Panc1 (cell line): ENCODE results near the gene WNT3A. TPM values are rescaled to one million over a fixed set of nuclear protein-coding genes. Genes with fewer than 3 reads are reported as not detected.
"Not testable (repeated sequence)": the region's sequence is repeated elsewhere in the genome, so short reads cannot be mapped to it uniquely, and the experiment has no call there.

Experiments
- ATAC-seq: fragments of 200-7000 bp; cut with Tn5 transposase; 2 replicates; pipeline ENCODE4 v1.9.1; 2020; ENCODE audit warnings: mild to moderate bottlenecking, moderate library complexity
- BruUV-seq: library from RNA; stranded (reverse); fragments of 400-500 nt; replicated peaks from 2 replicates; lab custom pipeline; 2021; lab: Mats Ljungman, UMichigan
- CTCF ChIA-PET: fragments of 300-600 bp; sonication (Branson Sonifier 250); formaldehyde crosslinking; loops from one replicate; lab custom pipeline; 2022; ENCODE audit warnings: antibody characterized with exemption; lab: Charles Lee
- POLR2A ChIA-PET: fragments of 300-600 bp; sonication (Branson Sonifier 250); formaldehyde crosslinking; loops from one replicate; lab custom pipeline; 2022; ENCODE audit warnings: antibody characterized with exemption; lab: Charles Lee
- DNase-seq: peaks from one replicate; pipeline ENCODE4 v3.0.0-alpha.2; 2010; ENCODE audit warnings: low read depth, low spot score
- H3K27ac ChIP-seq: 2 replicates; pipeline ENCODE4 v1.5.1; 2011; ENCODE audit warnings: mild to moderate bottlenecking, low read length, inconsistent platforms
- H3K27me3 ChIP-seq: fragments of 200-500 bp; sonication (Bioruptor generic); 2 replicates; pipeline ENCODE4 v1.6.0; 2014; ENCODE audit warnings: low read length, inconsistent platforms; ENCODE audit not compliant: control insufficient read depth, insufficient read depth
- H3K36me3 ChIP-seq: fragments of 200-500 bp; sonication (Bioruptor generic); 2 replicates; pipeline ENCODE4 v1.5.1; 2014; ENCODE audit warnings: inconsistent platforms, mild to moderate bottlenecking, low read length, moderate library complexity; ENCODE audit not compliant: control insufficient read depth, insufficient read depth
- H3K4me1 ChIP-seq: 2 replicates; pipeline ENCODE4 v1.5.1; 2011; ENCODE audit warnings: inconsistent platforms, mild to moderate bottlenecking, low read length, moderate library complexity; ENCODE audit not compliant: control insufficient read depth, insufficient read depth
- H3K4me3 ChIP-seq, 2 experiments: 2 replicates each; pipeline ENCODE4 v1.5.1; 2011 to 2012; ENCODE audit warnings: low read depth in 2 of 2, low read length in 2 of 2, mild to moderate bottlenecking in 2 of 2, inconsistent platforms in 1 of 2, moderate library complexity in 1 of 2
- H3K9me3 ChIP-seq: fragments of 200-500 bp; sonication (Bioruptor generic); 2 replicates; pipeline ENCODE4 v1.5.1; 2014; ENCODE audit warnings: low read depth, mild to moderate bottlenecking, inconsistent platforms, low read length, moderate library complexity; ENCODE audit not compliant: control insufficient read depth, insufficient read depth
- CTCF ChIP-seq: fragments of 450-650 bp; IDR thresholded peaks from 2 replicates; pipeline ENCODE4 v1.5.1; 2017; ENCODE audit warnings: mild to moderate bottlenecking
- POLR2AphosphoS5 ChIP-seq: IDR thresholded peaks from 2 replicates; pipeline ENCODE4 v1.6.1; 2012; ENCODE audit warnings: mild to moderate bottlenecking, low read depth, low read length, moderate library complexity
- REST ChIP-seq, 2 experiments: IDR thresholded peaks; 2 replicates each; pipeline ENCODE4 v1.6.1; 2011 to 2012; ENCODE audit warnings: low read depth in 2 of 2, control low read depth in 1 of 2, low read length in 1 of 2, mild to moderate bottlenecking in 1 of 2, moderate library complexity in 1 of 2; ENCODE audit not compliant: insufficient read depth in 1 of 2
- SIN3A ChIP-seq: IDR thresholded peaks from 2 replicates; pipeline ENCODE4 v1.6.1; 2012; ENCODE audit warnings: low read depth, mild to moderate bottlenecking, low read length, moderate library complexity, borderline replicate concordance; ENCODE audit not compliant: insufficient read depth
- TCF7L2 ChIP-seq: IDR thresholded peaks from 2 replicates; pipeline ENCODE4 v1.6.1; 2011; ENCODE audit warnings: mild to moderate bottlenecking, low read depth, low read length, inconsistent platforms
- in situ Hi-C: cut with HindIII; loops from 2 replicates; pipeline ENCODE4 v1.10.0; 2016; ENCODE audit warnings: low sequenced_read_pairs, low pct_unique_long_range_greater_than_20kb
- intact Hi-C: fragments of 100-400 bp; cut with micrococcal nuclease; formaldehyde crosslinking; loops from one replicate; pipeline ENCODE4 v1.10.0; 2022; ENCODE audit not compliant: unreplicated experiment
- total RNA-seq: library from RNA; stranded (reverse); gene quantifications from one replicate; pipeline ENCODE4 v1.2.1, GENCODE V29; 2021; ENCODE audit not compliant: unreplicated experiment

The WNT3A gene
- total RNA-seq, 1 experiment from 2014 or later: not detected

GRCh38 chr1:227959325-227959860, 47.4 kb upstream of the WNT3A start:
- Histone ChIP-seq H3K9me3 (no peaks in the 10 kb centered on the region), H3K27ac (no peak overlapping the region), H3K4me1 (no peaks in the 10 kb centered on the region), H3K36me3 (no peaks in the 10 kb centered on the region), H3K27me3 (peaks cover 6% of the 10 kb centered on the region; the same call in 1 of the 2 replicates), H3K4me3 (no peak overlapping the region)
- no peak for DNase-seq
- no TSS peak for BruUV-seq
- in situ Hi-C loops: no loop called here
- POLR2A ChIA-PET: no interaction called here
- intact Hi-C loops: no loop called here
- CTCF ChIA-PET: no interaction called here
- no peak for TF ChIP-seq REST (IDR thresholded peaks at IDR 0.05; ENCODE audit: insufficient read depth in 1 of 2, low read depth in 2 of 2, low read length in 1 of 2)
- TF ChIP-seq CTCF: no peak
- TF ChIP-seq SIN3A: no peak
- TF ChIP-seq POLR2AphosphoS5: no peak
- no peak for TF ChIP-seq TCF7L2
- no peak for ATAC-seq

GRCh38 chr1:227961651-227962466, 44.9 kb upstream of the WNT3A start:
- intact Hi-C loops (no loop called here), in situ Hi-C loops (no loop called here)
- CTCF ChIA-PET: no interaction called here
- POLR2A ChIA-PET: interaction anchor here (0.5 kb wide), 1 partner anchor 22 kb away, joined by 3 read pairs; no protein-coding TSS in a partner anchor
- Histone ChIP-seq H3K27me3 (no peaks in the 10 kb centered on the region), H3K4me3 (no peak overlapping the region), H3K27ac (no peak overlapping the region), H3K9me3 (no peaks in the 10 kb centered on the region), H3K4me1 (no peaks in the 10 kb centered on the region), H3K36me3 (no peaks in the 10 kb centered on the region)
- ATAC-seq (no peak; the same call in 1 of the 2 replicates), DNase-seq (no peak)
- TF ChIP-seq CTCF: no peak
- TF ChIP-seq TCF7L2: no peak
- TF ChIP-seq SIN3A: no peak
- TF ChIP-seq POLR2AphosphoS5: no peak
- no peak for TF ChIP-seq REST (IDR thresholded peaks at IDR 0.05; ENCODE audit: insufficient read depth in 1 of 2, low read depth in 2 of 2, low read length in 1 of 2)
- BruUV-seq: no TSS peak

GRCh38 chr1:227966733-227967132, 40.1 kb upstream of the WNT3A start:
- H3K36me3 ChIP-seq, DNase-seq, H3K4me3 ChIP-seq, CTCF ChIA-PET, H3K9me3 ChIP-seq, BruUV-seq, H3K27ac ChIP-seq, POLR2A ChIA-PET, H3K27me3 ChIP-seq, H3K4me1 ChIP-seq, ATAC-seq, intact Hi-C loops, in situ Hi-C loops: not testable (repeated sequence)
